Measurements from ENCODE around the gene CRYGA.

The CRYGA gene, protein sequence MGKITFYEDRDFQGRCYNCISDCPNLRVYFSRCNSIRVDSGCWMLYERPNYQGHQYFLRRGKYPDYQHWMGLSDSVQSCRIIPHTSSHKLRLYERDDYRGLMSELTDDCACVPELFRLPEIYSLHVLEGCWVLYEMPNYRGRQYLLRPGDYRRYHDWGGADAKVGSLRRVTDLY

GRCh38 chr2:208163489-208163888 is at the start of gene CRYGA:
TSS of gene CRYGA (minus strand) at chr2:208163589. CDS start at chr2:208163556, 33 bp downstream.
- DNase-seq, result no peak

- DNase-seq, result no peak
Measured at GRCh38 chr2:208210688-208211451, 47.5 kb upstream of the CRYGA start.

DNA sequence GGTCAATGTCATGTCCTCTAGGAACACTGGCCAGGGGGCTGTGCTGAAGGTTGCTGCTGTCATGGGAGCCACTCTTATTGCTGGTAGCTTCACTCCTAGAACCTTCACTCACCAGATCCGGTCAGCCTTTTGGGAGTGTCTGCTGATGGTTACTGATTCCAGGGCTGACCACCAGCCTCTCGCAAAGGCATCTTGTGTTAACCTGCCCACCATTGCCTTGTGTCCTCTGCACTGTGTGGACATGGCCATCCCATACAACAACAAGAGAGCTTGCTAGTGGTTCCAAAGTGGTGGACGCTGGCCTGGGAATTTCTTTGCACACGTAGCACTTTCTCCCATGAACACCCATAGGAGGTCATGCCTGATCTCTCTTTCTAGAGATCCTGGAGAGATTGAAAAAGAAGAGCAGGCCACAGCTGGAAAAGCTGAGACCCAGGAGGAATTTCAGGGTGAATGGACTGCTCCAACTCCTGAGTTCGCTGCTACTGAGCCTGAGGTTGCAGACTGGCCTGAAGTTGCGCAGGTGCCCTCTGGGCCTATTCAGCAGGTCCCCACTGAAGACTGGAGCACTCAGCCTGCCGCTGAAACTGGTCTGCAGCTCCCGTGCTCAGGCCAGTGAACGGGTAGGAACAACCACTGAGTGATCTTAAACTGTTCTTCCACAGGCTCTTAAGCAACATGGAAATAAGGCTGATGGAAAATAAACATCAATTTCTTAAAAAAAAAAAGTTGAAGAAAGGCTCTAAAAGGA is 45.1 kb upstream of the CRYGA start:
- no peak for DNase-seq

DNA sequence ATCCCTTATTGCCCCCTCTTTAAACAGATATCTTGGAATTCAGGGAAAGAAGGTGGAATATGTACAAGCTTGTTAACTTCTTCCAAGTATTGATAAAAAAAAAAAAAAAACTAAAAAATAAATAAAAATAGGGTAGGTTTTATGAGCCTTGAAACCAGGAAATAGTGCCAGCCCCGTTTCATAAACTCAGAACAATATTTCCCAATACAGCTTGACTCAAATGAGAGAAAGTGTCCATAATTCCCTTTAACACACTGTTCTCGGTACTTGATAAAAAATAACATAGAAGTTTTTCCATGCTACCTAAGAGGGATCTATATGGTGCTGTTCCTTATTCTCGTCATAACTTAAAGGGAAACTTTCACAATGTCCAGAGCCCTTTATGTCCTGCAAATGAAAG is 44.4 kb upstream of the CRYGA start:
- DNase-seq, result no peak

- DNase-seq, result no peak
Measured at GRCh38 chr2:208204166-208204565, 40.8 kb upstream of the CRYGA start.

DNA sequence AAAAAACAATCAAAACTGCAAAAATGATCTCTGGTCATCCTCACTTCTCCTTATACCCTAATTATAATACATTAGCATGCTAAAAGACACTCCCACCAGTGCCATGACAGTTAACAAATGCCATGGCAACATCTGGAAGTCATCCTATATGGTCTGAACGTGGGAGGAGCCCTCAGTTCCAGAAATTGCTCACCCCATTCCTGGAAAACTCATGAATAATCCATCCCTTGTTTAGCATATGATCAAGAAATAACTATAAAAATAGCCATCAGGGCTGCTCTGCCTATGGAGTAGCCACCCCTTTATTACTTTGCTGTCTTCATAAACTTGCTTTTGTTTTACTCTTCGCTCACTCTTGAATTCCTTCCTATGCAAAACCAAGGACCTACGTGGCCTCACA is 32.1 kb upstream of the CRYGA start:
- no peak for DNase-seq

DNA sequence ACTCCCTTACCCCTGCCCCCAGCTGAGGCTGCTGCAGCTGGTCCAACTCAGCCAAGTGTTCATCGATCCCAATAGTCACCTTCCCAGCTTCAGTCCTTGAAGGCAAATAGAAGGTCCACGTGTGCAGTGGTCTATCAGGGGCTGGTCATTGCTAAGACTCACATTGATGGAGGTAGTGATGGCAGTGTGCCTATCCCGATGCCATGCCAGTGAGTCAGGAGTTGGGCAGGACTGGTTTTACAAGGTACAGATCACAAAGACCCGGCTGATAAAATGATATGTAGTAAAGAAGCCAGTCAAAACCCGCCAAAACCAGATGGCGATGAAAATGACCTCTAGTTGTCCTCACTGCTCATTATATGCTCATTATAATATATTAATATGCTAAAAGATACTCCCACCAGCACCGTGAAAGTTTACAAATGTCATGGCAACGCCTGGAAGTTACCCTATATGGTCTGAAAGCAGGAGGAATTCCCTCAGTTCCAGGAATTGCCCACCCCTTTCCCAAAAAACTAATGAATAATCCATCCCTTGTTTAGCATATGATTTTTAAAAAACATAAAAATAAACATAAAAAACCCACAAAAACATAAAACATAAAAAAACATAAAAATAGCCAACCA is 29.3 kb upstream of the CRYGA start:
- no peak for DNase-seq

DNA sequence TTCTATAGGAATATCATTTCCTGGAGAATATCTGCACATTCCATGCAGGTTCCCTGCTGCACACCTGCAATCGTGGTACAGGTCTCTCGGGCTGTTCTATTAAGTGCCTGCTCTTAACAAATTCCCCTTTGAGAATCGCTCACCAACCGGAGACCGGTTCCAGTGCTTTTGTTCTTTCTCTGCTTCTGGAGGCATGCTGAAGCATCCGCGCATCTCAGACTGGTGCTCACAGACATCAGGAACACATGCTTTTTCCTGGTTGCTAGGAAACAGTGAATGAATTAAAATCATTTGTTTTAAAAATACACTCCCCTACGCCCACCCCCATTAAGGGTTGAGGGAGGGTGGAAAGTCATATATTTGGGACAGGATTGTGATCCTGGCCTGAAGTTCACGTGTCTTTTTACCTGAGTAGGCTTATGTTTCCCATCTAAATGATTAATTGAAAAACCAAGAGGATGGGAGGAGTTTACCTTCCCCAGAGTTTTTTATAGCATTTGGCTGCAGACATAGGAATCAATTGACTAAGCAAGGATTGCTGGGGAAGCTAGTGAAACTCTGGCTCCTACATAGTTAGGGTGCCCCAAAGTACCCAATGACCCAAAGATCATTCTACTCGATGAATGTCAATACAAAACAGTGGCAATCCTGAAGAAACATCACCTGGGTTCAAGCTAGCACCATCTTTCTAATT is 26.6 kb upstream of the CRYGA start, which contains the start of gene C2orf80:
Gene C2orf80 (minus strand): TSS at position 221 of the 694 bp plus-strand sequence. CDS start 3,044 bp downstream, outside the sequence.
- no peak for DNase-seq

GRCh38 chr2:208189069-208189809 is 25.9 kb upstream of the CRYGA start:
- no peak for DNase-seq

DNA sequence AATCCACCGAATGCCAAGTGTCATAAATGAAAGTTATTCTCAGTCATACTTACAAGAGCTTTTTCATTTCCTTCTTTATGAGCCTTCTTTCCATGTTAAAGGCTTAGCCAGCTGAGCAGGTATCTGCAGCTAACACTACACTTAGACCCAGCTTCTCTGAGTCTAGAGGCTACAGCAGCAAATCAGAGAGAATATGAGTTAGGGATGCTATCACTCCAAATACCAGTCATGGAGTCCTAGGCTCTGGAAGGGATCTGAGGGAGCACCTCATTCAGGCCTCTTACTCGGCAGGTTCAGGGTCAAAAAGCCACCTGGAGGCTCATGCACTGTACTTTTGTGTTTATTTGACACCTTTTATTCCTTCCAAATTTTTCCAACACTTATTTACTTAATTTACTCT is 23.5 kb upstream of the CRYGA start:
- DNase-seq, result no peak

GRCh38 chr2:208186465-208186864 is 23.1 kb upstream of the CRYGA start:
- DNase-seq, result no peak

DNA sequence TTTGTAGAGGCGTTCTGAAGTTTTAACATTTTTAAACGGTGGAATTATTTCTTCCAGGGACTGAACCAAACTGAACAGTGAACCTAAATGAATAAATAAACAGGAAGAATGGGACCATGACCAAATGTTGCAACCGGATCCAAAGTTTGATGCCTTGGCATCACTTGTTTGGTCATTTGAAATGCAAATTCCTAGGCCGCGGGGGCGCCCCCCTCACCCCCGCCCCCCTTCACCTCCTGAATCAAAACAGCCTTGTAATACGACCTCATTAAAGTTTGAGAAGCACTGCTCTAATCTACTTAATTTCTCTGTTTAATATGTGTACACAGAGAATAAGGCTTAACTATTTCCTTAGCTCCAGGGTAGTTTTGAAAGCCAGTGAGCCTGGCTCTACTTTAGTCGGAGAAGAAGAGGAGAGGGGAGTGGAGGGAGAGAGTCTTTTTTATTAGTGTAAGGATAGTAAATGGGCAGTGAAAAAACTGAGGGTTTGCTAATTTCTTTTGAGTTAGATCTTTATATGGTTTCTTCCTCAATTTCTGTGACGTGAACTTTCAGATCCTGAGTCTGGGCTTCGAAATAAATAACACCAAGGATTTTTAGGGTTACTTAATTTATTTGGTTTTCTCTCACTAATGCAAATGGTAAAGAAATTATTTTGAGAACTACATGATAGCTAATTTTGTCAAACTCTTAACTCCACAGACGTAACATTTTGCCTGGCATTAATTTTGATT is 20.8 kb upstream of the CRYGA start:
- DNase-seq, result no peak

DNA sequence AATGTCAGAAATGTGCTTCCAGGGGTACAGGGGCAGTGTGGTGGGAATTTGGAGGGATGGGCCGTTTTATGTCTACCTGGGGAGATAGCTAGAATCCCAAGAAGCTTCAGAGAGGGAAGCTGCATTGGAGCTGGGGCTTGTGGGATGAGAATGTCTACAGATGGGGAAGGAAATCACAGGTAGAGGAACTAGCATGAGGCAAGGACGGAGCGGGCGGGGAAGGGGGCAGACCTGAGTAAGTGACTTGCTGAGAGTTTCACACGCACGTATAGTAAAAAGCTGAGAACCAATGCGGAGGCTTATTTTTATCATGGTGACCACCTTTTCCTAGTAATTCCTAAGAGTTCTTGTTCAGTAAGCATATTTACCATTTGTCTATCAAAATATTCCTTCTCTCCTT is 20.1 kb upstream of the CRYGA start:
- DNase-seq, result no peak

GRCh38 chr2:208182835-208183234 is 19.4 kb upstream of the CRYGA start:
- DNase-seq, result no peak

GRCh38 chr2:208179028-208179609 is 15.7 kb upstream of the CRYGA start:
- no peak for DNase-seq

DNA sequence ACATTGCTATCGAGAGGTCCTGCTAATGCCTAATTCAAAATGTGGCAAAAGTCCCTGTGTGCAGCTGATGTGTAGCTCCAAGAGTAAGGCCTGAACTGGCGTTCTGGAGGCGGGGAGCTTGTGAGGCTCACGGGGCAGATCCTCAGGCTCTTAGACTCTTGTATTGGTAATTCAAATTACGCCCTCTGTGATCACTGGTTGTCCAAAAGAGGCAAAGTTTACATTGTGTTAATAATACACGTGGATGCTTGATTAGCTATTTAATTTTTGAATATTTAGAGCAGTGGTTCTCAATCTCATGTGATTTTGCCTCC is 12.4 kb upstream of the CRYGA start:
- no peak for DNase-seq

GRCh38 chr2:208175069-208175839 is 11.9 kb upstream of the CRYGA start:
- peak; percentile 78 for DNase-seq

DNA sequence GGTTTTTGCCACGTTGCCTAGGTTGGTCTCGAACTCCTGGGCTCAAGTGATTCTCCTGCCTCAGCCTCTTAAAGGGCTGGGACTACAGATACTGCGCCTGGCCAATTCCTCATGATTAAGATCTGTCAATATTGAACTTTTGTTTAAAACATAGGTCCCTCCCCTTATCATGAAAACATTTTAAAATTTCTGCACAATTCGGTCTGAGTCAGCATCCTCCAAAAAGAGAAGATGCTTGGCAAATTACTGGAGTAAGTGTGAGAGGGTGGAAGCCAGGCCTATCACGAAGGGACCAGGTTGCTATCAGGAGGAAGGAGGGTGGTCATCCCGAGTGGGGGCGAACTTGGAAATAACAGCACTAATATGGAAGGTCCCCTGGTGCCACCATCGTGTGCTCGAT is 10.8 kb upstream of the CRYGA start:
- DNase-seq, result no peak

DNA sequence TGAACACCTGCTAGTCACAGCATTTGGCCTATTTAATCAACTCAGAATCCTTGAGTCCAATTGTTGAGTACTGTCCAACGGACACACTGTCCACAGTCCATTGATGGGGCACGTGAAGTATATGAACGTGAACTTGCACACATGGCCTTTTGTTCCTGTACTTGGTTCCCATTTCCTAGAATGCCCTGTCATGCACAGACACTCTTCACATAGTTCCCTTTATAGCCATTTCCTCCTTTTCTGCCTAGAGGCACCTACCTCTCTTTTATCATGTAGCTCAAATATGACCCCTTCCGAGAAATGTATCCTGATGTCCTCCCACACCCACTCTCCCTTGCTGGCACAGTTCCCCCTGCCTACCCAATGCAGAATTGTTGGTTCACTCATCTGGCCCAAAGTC is 8.7 kb upstream of the CRYGA start:
- no peak for DNase-seq

Measured in EL (cell line).